Ureter (tissue), 1 donor: ENCODE data around the gene CDCA4. TPM values are rescaled to one million over a fixed set of nuclear protein-coding genes. Genes with fewer than 3 reads are reported as not detected.
A peak's percentile ranks its signal among the peaks of the same experiment; 100 is the strongest.
"Not testable (repeated sequence)": the region's sequence is repeated elsewhere in the genome, so short reads cannot be mapped to it uniquely, and the experiment has no call there.

Source experiments
- DNase-seq: peaks from one replicate; pipeline ENCODE4 v3.0.0-alpha.2; 2020; ENCODE audit warnings: low spot score
- total RNA-seq: library from RNA; stranded (reverse); gene quantifications from one replicate; pipeline ENCODE4 v1.2.4, GENCODE V29; 2023
- donor health status: DM: yes; HTN: yes; CAD: no.

Gene CDCA4
- total RNA-seq, 1 donor from 2014 or later = 8.1 TPM

DNA sequence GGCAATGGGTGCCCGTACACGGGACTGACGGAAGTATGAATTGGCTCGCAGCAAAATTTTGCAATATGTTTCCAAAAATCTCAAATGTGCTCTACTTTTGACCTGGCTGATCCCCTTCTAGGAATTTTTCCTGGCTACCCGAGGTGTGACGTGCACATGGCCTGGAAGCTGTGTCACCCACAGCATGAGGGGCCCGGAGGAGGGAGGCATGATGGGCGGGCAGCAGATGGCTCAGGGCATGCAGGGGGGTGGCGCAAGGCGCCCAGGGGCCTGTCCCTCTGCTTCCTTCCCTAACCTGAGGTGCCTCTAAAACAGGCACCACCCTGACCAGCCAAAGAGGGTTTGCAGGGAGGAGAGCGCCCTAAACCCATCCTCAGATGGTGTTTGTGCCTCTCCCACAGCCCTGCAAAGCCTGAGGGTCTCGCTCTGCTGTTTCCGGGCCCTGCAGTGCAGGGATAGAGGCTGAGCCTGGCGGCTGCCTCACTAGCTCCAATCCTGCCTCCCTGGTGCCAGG lies 37.7 kb upstream of the CDCA4 start:
- DNase-seq = no peak

GRCh38 chr14:105056303-105056831 lies 35.5 kb upstream of the CDCA4 start:
- DNase-seq = no peak

GRCh38 chr14:105055736-105056302 lies 34.9 kb upstream of the CDCA4 start:
- no peak for DNase-seq

- no peak for DNase-seq
Measured at GRCh38 chr14:105055334-105055733, 34.5 kb upstream of the CDCA4 start.

GRCh38 chr14:105053996-105054395 lies 33.1 kb upstream of the CDCA4 start:
- no peak for DNase-seq

DNA sequence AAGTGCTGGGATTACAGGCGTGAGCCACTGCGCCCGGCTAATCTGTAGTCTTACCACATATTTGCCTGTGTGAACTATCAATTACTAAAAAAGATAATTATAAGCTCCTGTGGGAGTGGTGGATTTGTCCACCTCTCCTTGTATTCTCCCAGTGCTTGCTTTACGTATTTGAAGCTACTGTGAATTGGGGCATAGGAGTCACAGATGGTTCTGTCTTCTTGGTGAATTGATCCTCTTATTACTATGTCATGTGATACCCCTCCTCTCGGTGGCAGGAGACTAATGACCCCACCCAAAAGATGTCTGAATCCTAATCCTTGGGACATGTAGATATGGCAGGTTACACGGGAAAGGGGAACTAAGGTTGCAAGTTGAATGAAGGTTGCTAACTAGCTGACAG lies 32.5 kb upstream of the CDCA4 start:
- no peak for DNase-seq

DNA sequence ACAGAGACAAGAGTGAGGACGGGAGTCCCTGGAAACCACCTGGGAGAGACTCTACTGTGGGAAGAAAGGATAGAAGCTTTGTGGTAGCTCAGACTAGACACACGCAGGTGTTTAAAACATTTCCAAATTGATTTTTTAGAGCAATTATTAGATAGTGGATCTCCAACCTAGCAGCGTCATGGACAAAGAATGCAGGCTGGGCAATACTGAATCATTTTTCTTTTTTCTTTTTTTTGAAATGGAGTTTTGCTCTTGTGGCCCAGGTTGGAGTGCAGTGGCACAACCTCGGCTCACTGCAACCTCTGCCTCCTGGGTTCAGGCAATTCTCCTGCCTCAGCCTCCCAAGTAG lies 31.2 kb upstream of the CDCA4 start:
- DNase-seq = no peak

- DNase-seq = no peak
Measured at GRCh38 chr14:105051182-105052109, 30.6 kb upstream of the CDCA4 start.

DNA sequence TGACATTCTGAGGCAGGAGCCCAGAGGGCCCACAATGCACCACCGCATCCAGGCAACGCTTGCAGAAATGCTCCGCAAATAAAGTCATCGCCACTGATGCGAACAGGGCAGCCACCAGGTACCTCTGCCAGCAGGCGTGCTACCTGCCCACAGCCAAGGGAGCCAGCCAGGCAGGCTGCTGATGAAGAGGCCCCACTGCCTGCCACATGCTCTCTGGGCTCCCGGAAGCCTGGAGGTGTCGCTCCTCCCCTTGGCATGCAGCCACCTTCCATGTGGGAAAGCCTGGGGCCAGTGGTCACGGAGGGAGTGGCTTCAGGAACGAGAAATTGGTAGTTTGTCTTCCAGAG lies 29.6 kb upstream of the CDCA4 start:
- peak; percentile 83 for DNase-seq

DNA sequence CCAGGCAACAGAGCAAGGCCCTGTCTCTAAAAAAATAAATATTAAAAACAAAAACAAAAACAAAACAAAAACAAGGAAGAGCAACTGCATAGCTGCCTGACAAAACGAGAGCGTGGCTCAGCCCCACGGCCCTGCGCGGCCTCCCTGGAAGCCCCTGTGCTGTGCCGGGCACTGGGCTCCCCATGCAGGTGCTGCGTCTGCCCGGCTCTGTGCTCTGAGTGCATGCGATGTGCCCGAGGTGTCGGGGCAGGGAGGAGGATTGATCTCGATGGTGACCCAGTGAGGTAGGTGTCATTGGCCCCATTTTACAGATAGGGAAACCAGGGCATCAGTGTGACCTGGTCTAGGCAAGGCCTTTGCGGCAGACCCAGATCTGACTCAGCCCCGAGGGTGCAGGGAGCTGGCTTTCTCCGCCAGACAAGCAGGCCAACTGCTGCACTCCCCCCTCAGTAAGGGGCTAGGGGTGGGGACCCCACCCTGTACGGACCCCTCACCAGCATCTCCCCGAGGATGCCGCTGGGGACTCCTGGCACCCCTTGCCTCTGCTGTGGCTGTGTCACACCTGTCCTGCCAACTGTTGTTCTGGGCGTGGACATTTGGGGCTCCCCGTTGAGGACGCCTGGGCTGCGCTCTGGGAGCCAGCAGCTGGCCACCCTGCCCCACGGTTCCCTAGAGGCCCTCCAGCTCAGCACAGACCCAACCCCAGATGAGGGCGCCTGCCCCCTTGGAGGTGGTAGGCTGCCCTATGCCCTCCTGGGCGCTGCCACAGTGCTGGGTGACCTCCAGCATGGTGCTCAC lies 29.1 kb upstream of the CDCA4 start:
- DNase-seq = no peak

DNA sequence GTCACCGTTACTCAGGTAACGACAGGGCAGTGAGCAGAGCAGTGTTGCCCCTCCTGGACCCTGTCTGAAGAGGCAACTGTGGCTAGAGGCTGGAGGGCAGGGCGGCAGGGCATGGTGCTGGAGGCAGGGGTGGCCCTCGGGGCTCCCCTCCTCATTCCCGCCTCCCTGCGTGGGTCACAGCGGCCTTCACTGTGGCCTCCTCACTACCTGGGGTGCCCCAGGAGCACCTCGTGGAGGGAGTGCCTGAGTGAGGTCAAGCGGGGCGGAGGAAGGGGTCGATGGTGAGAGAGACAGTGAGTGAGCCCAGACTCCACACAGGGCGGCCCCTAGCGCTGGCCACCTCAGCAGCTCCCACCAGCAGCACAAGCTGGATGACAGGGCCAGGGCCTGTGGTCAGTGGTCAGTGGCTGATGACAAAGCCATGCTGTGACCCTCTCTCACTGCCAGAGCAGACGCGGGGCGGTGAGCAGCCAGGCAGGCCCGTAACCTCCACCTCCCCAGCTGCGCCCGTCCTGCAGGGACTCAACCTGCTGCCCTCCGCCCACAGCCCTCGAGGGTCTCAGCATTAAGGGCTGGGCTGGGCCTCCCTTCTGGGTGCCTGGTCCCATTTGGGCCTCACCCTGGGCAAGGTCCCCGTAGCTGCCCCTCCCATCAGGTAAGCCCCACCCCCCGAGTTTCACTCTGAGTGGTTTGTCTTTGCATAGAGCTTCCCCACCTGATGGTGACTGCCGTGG lies 26.6 kb upstream of the CDCA4 start:
- no peak for DNase-seq

DNA sequence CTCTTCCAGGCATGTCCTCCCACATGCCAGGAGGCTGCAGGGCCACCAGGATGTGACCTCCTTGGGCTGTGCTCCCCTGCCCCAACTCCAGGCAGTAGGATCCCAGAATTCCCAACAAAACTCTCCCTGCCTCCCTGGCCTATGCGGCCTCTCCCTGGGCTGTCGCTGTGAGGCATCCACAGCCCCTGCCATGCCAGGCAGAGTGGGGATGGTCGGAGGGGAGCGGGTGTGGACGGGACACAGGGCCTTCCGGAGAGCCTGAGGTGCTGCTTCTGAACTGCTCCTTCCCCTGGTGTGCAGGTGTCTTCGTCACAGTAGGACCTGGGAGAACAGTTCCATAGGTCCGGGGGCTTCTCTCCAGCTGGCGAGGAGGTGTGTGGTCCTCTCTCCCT lies 26.0 kb upstream of the CDCA4 start:
- DNase-seq = no peak

DNA sequence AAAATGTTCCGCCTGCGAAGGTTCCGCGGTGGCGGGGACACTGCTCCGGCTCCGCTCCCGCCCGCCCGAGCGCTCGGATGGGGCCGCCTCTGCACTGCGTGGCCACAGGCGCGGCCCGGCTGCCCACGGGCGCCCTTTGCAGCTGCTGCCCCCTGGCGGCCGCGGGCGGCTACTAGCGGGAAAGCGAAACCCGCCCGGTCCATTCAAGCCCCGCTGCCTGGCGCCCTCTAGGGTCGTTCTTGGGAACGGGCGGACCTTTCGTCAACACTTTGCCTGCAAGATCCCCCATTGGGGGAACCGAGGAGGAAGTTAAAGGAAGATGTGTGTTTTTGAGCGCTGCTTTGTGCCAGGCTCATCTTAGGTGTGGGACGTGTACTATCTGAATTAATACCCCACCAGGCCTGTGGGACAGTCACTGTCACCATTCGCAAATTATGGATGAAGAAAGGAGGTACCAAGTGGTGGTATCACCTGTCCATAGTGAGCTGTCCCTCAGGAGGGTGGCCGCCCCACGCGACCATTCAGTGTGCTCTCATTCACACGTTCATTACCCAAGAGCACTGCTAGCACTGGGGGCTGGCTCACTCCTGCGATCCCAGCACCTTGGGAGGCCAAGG lies 24.9 kb upstream of the CDCA4 start:
- peak; percentile 91 for DNase-seq

DNA sequence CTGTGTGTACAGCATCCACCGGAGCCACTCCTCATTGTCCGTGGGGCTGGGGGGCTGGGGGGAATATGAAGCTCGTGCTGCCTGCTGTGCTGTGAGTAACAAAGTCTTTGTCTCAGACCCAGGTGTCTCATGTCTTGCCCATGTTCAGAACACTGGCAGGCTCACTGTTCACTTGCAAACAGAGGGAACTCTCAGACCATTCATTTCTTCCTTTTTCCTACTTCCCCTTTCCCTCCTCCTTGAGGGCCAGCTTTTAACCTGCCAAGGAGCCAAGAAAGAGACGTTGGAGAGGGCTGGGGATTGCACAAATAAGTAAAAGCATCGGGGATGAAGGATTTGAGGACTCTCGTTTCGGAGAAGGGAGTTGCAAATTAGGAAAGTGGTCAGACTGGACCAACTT lies 22.8 kb upstream of the CDCA4 start:
- no peak for DNase-seq

DNA sequence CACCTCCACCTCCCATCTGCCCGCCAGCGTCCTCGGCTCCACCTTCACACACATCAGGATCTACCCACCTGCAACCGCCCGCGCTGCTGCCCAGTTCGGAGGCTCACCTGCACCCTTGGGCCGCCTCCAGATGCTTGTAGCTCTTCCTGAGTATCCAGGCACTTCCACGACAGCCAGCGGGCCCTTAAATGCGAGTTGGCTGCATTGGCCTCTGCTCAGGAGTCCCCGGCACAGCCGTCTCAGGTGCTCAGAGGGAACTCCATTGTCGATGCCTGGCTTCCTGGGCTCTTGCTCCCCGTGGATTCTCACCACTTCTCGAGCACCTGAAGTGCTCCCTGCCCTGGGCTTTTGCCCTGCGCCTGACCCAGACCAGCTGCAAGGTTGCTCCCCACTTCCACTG lies 21.9 kb upstream of the CDCA4 start:
- no peak for DNase-seq

DNA sequence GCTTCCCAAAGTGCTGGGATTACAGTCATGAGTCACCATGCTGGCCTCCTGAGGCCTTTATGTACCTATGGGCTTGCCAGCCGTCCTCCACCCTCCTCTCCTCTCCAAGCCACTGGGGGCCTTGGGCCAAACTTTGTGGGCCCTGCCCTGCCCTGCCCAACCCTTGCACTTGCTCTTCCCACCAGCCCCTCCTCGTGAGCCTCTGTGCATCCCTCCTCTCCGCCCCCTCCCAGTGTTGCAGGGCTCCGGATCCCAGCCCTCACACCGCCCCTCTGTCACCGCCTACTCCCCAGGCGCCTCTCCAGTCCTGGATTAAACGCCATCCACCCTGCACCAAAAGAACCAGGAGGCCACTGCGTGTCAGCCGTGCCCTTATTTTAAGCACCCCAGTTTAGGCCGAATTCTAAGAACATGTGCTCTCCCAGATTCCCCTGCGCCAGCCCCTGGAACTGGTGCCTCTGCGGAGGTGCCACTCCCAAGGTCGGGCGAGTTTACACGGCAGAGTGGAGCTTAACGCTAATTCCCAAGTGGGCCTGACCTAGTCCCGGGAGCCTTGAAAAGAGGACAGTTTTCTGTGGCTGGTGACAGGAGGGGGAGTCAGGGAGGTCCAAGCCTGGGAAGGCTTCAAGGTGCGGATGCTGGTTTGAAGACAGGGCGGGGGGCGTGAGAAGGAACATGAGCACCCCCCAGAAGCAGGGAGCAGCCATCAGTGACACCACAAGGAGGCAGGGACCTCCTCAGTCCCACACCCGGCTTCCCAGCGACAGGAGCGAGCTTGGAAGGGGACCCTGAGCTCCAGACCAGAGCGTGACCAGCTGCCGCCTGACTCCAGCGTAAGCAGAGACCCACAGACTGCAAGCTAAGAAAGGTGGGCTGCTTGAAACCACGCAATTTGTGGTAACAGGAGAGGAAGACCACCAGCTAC lies 21.2 kb upstream of the CDCA4 start:
- DNase-seq = no peak

- DNase-seq = no peak
Measured at GRCh38 chr14:105039458-105040205, 18.7 kb upstream of the CDCA4 start.

DNA sequence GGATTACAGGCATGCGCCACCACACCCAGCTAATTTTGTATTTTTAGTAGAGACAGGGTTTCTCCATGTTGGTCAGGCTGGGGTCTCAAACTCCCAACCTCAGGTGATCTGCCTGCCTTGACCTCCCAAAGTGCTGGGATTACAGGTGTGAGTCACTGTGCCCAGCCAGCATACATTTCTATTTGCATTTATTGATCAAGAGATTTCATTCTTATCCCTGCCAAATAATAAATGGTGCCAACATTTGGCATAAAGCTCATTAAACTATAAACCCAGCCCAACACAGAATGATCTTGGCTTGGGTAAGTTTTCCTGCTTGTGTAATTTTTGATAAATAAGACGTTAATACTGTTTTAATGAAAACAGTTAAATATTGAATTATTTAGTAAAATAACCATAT lies 14.7 kb upstream of the CDCA4 start:
- DNase-seq = not testable (repeated sequence)

GRCh38 chr14:105034315-105035039 lies 13.6 kb upstream of the CDCA4 start:
- no peak for DNase-seq
